Measurements from ENCODE around the gene SLC8A1. TPM values are rescaled to one million over a fixed set of nuclear protein-coding genes. Genes with fewer than 3 reads are reported as not detected.

The SLC8A1 gene
- total and polyA plus RNA-seq, 12 donors, result 0.54 to 128 (median 18.5) TPM

GRCh38 chr2:40093021-40093675 lies 358.7 kb downstream of the SLC8A1 start:
- no peak for DNase-seq
- intact Hi-C loops (cut with DNase I), result no loop called here
- WGBS, 4 donors, result 62 to 77% (median 71%) methylated on average over 6 of the region's 6 CpGs
- no peak overlapping the region for H3K4me3 ChIP-seq
- no peak for TF ChIP-seq CTCF (IDR thresholded peaks at IDR 0.05)
- TF ChIP-seq POLR2A (IDR thresholded peaks at IDR 0.05), result no peak
- H3K36me3 ChIP-seq (replicated peaks in 1 of 2), result no peaks in the 10 kb centered on the region
- H3K4me1 ChIP-seq (replicated peaks in 1 of 2), result no peaks in the 10 kb centered on the region
- no peak overlapping the region for H3K27ac ChIP-seq
- H3K9me3 ChIP-seq (replicated peaks in 1 of 3), result no peaks in the 10 kb centered on the region
- no peaks in the 10 kb centered on the region for H3K27me3 ChIP-seq

- Histone ChIP-seq H3K36me3 (replicated peaks in 1 of 2) (no peaks in the 10 kb centered on the region), H3K27me3 (no peaks in the 10 kb centered on the region), H3K9me3 (replicated peaks in 1 of 3) (no peaks in the 10 kb centered on the region), H3K27ac (no peak overlapping the region), H3K4me1 (replicated peaks in 1 of 2) (no peaks in the 10 kb centered on the region), H3K4me3 (no peak overlapping the region)
- 81 to 90% (median 86%) methylated on average over 3 of the region's 3 CpGs for WGBS, 4 donors
- TF ChIP-seq POLR2A (IDR thresholded peaks at IDR 0.05) (no peak), CTCF (IDR thresholded peaks at IDR 0.05) (no peak)
- DNase-seq, result no peak
- intact Hi-C loops (cut with DNase I), result no loop called here
Measured at GRCh38 chr2:40090044-40090443, 361.8 kb downstream of the SLC8A1 start.

GRCh38 chr2:40087927-40088326 lies 364.0 kb downstream of the SLC8A1 start:
- 95 to 98% (median 97%) methylated on average over 5 to 7 of the region's 7 CpGs for WGBS, 4 donors
- Histone ChIP-seq H3K4me3 (no peak overlapping the region), H3K36me3 (replicated peaks in 1 of 2) (no peaks in the 10 kb centered on the region), H3K27me3 (no peaks in the 10 kb centered on the region), H3K4me1 (replicated peaks in 1 of 2) (no peaks in the 10 kb centered on the region), H3K27ac (no peak overlapping the region), H3K9me3 (replicated peaks in 1 of 3) (no peaks in the 10 kb centered on the region)
- intact Hi-C loops (cut with DNase I), result no loop called here
- TF ChIP-seq POLR2A (IDR thresholded peaks at IDR 0.05) (no peak), CTCF (IDR thresholded peaks at IDR 0.05) (no peak)
- no peak for DNase-seq

- Histone ChIP-seq H3K27me3 (no peaks in the 10 kb centered on the region), H3K27ac (no peak overlapping the region), H3K4me3 (no peak overlapping the region), H3K36me3 (replicated peaks in 1 of 2) (no peaks in the 10 kb centered on the region), H3K9me3 (replicated peaks in 1 of 3) (no peaks in the 10 kb centered on the region), H3K4me1 (replicated peaks in 1 of 2) (no peaks in the 10 kb centered on the region)
- DNase-seq, result no peak
- no peak for TF ChIP-seq POLR2A (IDR thresholded peaks at IDR 0.05)
- TF ChIP-seq CTCF (IDR thresholded peaks at IDR 0.05), result no peak
- 78 to 92% (median 85%) methylated on average over 5 of the region's 5 CpGs for WGBS, 4 donors
- intact Hi-C loops (cut with DNase I), result no loop called here
Measured at GRCh38 chr2:40087434-40087833, 364.5 kb downstream of the SLC8A1 start.

All from adrenal gland (tissue), 12 donors.